ENCODE results near the gene DNAJC7.

DNA sequence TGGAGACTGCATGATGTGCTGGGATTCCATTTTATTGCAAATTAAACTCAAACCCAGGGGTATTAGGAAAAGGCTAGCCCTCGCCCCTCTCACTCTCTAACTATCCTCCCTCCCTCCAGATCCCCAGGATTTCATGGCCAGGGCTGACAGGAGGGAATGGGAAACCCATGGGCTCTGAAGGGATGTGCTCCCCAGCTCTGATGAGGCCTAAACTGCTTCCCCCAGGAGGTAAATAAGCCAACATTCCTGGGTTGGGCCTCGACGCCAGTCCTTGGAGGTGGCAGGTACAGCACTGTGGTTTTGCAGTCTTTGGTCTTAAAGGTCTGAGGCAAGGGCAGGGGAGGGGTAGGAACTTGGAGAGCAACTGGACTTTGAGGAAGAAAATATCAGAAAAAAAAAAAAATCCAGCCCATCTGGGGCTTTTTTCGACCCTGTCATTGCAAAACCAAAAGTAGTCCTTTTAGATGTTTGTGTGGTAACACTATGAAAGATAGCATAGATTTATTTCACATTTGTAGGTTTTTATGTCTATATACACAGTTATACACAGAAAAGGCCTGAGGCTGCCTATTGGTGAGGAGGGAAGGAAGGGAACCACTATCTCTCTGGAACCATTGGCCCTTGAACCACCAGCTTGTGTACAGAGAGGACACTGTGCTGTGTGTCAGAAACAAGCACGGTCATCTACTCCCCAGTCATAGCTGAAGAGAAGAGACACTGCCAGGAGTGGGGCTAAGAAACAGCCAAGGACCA lies 21.2 kb upstream of the DNAJC7 start:
- TF ChIP-seq, protein P1, sequence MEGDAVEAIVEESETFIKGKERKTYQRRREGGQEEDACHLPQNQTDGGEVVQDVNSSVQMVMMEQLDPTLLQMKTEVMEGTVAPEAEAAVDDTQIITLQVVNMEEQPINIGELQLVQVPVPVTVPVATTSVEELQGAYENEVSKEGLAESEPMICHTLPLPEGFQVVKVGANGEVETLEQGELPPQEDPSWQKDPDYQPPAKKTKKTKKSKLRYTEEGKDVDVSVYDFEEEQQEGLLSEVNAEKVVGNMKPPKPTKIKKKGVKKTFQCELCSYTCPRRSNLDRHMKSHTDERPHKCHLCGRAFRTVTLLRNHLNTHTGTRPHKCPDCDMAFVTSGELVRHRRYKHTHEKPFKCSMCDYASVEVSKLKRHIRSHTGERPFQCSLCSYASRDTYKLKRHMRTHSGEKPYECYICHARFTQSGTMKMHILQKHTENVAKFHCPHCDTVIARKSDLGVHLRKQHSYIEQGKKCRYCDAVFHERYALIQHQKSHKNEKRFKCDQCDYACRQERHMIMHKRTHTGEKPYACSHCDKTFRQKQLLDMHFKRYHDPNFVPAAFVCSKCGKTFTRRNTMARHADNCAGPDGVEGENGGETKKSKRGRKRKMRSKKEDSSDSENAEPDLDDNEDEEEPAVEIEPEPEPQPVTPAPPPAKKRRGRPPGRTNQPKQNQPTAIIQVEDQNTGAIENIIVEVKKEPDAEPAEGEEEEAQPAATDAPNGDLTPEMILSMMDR (IDR thresholded peaks at IDR 0.05): no peak
- TF ChIP-seq POLR2A (IDR thresholded peaks at IDR 0.05) (no peak), POLR2AphosphoS5 (IDR thresholded peaks at IDR 0.05) (no peak)
